Measurements from ENCODE around the gene SLC25A11.

- TF ChIP-seq RAD21 (IDR thresholded peaks at IDR 0.05) (no peak), CTCF (IDR thresholded peaks at IDR 0.05; ENCODE audit: low read depth, low read length, missing input control) (no peak)
Measured at GRCh38 chr17:4938069-4938491, 1.8 kb downstream of the SLC25A11 start.

Data from liver (tissue), 3 donors.